RPMI7951 (cell line): ENCODE data around the gene MFN2. TPM values are rescaled to one million over a fixed set of nuclear protein-coding genes. Genes with fewer than 3 reads are reported as not detected.
A peak's percentile ranks its signal among the peaks of the same experiment; 100 is the strongest.
"Not testable (repeated sequence)": the region's sequence is repeated elsewhere in the genome, so short reads cannot be mapped to it uniquely, and the experiment has no call there.

Experiments
- DNase-seq: peaks from one replicate; pipeline ENCODE4 v3.0.0-alpha.2; 2012; ENCODE audit warnings: low read depth
- total RNA-seq: library from RNA; depleted of rRNA; stranded (reverse); fragments of >200 nt; shearing (Covaris generic); gene quantifications from 2 replicates; pipeline ENCODE4 v1.2.3, GENCODE V29; 2014; rRNA removed

MFN2 gene
- 36.0 and 38.9 TPM in 2 replicates for total RNA-seq

DNA sequence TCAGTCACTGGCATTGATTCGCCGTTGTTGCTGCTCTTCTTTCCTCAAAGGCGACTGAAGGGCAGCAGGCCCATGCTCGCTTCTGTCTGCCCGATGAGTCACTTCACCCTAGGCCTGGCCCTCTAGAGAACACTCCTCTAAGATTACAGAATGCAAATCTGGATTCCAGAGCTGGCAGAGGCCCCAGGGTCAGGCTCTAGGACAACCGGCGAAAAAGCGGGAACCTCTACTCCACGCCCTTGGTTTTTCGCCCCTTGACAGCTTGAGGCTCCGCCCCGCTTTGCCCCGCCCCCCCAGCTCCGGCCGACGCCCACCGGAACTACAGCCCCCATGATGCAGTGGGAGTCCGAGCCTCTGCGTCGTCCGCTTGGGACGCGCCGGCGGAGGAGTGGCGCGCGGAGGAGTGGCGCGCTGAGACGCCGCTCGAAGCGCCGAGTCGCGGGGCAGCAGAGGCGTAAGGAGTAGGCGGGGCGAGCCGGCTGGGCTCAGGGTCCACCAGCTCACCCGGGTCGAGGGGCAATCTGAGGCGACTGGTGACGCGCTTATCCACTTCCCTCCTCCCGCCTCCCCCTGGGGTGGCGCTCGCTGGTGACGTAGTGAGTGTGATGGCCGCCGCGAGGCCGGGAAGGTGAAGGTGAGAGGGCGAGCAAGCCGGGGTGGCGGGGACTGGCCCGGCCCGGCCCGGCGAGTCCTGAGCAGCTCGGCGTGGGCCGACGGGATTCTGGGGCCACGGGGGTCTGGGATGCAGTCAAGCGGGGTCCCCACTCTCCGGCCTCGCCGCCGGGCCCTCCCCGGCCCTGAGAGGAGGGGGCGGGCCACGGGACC is at the start of gene MFN2:
Gene MFN2 (plus strand): TSS at position 594 of the 825 bp plus-strand sequence. CDS start 8,725 bp downstream, outside the sequence.
- DNase-seq = peak; percentile 98

DNA sequence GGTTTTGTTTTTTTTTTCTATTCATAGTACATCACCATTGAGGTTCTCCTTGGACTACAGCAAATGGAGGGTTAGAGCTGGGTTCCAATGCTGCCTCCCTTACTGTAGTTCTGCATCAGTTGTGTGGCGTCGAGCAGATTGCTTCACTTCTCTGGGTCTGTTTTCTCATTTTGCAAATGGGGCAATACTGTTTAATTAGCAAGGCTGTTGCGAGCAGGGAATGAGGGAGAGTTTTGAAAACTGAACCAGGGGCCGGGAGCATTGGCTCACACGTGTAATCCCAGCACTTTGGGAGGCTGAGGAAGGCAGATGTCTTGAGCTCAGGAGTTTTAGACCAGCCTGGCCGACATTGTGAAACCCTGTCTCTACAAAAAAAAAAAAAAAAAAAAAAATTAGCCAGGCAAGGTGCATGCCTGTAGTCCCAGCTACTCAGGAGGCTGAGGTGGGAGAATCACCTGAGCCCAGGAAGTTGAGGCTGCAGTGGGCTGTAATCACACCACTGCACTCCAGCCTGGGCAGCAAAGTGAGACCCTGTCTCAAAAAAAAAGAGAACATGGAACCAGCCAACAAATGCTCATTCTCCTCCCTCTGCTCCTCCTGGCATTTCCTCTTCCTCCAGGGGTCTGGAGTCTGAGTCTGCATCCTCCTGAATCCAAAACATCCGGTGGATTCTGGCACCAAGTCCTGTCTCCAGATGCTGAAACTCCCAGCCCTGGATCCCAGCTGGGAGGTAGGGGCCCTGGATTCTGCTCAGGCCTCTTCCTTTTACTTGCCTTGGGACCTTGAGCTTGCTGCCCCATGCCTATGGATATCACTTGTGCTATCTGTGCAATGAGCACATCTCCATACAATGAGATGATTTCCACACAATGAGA is 49.4 kb upstream of the MFN2 start:
- DNase-seq = peak; percentile 83

DNA sequence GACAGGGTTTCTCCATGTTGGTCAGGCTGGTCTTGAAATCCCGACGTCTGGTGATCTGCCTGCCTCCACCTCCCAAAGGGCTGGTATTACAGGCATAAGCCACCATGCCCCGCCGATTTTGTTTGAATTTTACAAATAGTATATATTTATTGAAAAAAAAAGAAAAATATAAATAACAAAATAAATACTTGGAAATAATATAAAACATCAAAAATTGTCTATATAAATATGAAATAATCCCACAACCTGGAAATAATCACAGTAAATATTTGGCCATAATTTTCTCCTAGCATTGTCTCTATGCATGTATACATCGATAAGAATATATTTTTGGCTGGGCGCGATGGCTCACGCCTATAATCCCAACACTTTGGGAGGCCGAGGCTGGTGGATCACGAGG is 48.4 kb upstream of the MFN2 start:
- DNase-seq = no peak

DNA sequence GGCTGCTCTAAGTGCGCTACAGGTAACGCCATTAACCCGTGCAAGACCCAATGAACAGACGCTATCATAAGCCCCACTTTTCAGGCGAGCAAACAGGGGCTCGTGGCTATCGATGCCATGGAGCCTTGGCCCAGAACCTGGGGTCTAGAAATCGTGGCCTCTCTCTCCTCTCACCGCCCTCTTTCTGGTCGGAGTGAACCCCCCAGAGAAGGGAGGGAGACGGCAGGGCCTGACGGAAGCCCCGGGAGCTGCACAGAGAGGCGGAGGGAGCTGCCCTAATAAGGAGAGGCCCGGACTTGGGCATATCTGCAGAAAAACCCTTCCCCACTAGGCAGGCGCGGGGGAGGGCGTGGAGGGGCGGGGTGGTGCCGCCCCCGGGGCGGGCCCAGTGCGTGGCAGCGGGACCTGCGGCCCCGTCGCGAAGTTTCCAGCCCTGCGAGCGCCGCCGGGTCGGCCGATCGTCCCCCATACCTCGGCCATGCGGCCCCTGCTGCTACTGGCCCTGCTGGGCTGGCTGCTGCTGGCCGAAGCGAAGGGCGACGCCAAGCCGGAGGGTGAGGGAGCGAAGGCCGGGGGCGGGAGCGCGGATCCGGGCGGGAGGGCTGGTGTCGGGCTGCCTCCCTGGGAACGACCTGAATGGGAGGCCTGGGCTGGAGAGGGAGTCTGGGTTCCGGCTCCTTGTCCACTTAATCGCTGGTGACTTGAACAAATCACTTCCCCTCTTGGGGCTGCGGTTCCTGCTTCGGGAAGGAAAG is 45.8 kb upstream of the MFN2 start, which contains the start of gene PLOD1:
Gene PLOD1 (plus strand): TSS at position 416 of the 755 bp plus-strand sequence. CDS start 63 bp downstream, at position 479.
- DNase-seq = peak; percentile 92

DNA sequence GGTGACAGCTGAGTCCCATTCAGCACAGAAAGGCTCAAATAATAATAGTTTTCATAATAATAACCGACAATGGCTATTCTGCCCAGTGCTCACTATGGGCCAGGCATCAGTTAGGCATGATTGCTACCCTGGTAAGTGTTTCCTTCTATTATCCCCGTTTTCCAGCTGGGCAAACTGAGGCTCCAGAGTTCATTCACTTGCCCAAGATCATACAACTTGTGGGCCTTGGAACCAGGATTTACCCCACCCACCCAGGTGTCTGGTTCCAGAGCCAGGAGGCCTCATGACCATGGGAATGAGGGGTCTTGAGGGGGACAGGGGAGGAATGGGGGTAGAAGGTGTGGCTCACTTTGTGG is 45.2 kb upstream of the MFN2 start:
- no peak for DNase-seq

DNA sequence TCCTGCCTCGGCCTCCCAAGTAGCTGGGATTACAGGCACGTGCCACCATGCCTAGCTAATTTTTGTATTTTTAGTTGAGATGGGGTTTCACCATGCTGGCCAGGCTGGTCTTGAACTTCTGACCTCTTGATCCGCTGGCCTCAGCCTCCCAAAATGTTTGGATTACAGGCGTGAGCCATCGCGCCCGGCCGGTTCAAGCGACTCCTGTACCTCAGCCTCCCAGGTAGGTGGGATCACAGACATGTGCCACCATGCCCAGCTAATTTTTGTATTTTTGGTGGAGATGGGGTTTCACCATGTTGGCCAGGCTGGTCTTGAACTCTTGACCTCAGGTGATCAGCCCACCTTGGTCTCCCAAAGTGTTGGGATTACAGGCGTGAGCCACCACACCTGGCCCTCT is 44.5 kb upstream of the MFN2 start:
- DNase-seq = not testable (repeated sequence)

DNA sequence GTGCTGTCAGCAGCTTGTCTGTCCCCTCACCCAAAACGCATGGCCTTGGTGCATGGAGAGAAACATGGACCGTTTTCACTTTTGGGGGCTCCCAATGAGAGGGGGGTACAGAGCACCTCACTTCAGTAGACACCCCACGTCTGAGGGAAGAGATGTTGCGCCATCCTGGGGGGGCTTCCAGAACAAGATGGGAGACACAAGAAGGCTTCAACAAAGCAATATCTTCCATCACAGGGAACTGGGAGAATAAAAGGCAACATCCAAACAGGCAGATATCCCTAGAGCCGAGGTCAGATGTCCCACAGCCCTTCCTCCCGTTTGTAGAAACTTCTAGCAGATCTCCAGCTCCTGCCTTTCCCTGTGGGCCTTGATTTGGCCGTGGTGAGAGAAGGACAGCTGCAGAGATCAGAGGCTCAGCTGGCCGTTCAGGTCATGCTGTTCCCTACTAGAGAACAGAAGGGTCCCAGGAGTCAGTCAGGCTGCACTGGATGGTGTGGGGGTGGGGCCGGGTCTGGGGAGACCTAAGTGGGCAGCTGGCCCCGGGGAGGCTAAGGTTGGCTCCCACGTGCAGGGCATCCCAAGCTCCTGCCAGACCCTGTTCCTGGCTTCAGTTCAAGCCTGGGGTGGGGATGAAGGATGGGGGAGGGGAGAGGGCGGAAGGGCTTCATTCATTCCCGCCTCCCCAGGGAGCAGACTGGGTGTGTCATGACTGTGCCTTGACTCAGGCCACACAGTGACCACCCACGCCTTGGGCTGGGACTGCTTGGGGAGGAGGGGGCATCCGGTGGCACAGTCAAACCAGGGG is 41.3 kb upstream of the MFN2 start:
- DNase-seq = peak; percentile 81

DNA sequence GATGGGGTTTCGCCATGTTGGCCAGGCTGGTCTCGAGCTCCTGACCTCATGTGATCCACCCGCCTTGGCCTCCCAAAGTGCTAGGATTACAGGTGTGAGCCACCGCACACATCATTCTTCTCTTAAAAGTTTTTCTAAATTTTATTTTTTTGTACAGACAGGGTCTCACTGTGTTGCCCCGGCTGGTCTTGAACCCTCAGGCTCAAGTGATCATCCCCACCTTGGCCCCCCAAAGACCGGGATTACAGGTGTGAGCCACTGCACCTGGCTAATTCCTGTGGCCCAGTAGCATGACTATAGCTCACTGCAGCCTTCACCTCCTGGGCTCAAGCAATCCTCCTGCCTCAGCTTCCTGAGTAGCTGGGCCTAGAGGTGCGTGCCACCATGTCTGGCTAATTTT is 40.5 kb upstream of the MFN2 start:
- DNase-seq = not testable (repeated sequence)

DNA sequence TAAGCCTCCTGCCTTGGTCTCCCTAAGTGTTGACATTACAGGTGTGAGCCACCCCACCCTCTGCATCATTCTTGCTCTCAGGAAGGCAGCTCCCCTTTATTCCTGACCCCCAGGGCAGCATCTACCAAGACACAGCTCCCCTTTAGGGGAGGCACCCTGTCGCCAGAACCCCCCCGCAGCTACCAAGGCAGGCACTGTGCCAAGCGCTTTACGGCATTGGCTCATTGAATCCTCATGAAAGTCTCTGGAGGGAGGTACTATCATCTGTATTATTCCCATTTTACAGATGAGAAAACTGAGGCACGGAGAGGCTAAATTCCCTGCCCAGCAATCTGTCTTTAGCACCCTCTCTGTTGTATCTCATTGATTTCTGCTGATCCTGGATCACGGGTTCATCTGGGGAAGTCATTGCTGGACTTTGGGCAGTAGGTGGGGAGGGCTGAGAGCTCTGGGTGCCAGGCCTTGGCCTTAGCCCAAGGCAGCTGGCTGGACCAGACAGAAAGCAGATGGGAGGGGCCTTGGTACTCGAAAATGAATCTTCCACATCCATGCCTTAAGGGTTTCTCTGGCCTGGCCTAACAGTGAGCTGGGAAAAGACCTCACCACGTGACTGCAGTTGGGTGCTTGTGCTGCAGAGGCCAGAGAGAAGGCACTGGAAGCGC is 39.9 kb upstream of the MFN2 start:
- DNase-seq = peak; percentile 97

DNA sequence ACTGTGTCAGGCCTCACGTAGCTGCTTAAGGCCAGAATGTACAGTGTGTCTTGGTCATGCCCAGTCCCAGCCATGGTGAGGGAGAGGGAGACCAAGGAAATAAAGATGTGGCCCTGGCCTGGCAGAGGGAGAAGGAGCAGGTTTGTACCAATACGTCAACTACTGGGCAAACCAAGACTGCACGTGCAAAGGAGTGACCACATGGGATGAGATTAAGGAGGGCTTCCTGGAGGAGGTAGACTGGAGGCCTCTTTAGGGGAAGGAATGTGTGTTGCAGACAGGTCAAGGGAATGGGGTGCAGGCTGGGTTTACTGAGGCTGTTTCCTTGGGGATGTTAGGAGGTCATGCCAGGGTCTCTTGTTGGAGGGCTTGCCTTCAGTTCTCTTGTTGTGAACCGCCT is 38.0 kb upstream of the MFN2 start:
- DNase-seq = no peak

DNA sequence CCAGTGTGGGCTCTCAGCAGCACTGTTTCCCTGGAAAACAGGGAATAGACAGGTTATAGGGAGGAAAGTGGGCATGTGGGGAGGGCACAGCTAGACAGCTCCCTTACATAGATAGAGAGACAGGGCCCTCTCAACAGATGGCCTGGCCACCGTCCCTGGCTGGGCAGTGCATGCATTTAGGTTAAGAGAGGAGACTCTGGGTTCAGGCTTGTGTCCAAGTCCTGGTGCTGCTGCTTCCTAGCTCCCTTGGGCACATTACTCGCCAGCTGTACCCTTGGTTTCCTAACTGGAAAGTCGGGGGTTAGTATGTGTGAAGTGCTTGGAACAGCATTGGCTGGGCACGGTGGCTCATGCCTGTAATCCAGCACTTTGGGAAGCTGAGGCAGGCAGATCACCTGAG is 36.6 kb upstream of the MFN2 start:
- no peak for DNase-seq

DNA sequence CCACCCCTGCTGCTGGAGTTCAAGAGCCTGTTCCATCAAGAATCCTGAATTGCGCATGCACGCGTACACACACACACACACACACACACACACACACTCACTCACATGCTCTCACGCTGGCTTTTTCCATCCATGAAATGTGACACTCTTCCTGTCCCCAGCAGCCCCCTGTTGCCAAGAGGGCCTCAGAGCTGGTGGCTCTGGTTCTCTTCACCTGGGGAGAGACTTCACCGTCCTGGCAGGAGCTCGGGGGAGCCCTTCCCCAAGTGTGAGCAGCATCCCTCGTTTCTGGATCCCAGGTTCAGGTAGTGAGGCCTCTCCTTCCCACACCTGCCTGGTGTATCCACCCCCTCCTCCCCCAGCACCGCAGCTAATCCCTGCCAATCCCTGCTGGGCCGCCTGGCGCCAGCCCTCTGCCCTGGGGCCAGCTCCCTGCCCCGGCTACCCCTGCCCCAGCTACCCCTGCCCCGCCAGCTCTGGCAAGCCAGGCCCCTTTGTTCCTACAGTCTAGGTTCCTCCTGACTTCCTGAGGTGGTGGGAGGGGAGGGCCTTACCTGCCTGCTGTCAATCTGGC is 35.8 kb upstream of the MFN2 start:
- no peak for DNase-seq

DNA sequence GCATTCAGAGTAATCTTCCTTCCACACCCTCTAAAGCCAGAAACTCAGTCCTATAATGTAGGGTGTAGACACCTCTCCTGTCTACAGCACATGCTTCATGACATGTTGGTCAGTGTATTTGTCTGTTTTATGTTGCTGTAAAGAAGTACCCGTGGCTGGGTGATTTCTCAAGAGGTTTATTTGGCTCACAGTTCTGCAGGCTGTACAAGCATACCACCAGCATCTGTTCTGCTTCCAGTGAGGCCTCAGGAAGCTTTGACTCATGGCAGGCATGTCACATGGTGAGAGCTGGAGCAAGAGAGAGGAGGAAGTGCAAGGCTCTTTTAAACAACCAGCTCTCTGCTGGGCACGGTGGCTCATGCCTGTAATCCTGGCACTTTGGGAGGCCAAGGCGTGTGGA is 33.6 kb upstream of the MFN2 start:
- no peak for DNase-seq

DNA sequence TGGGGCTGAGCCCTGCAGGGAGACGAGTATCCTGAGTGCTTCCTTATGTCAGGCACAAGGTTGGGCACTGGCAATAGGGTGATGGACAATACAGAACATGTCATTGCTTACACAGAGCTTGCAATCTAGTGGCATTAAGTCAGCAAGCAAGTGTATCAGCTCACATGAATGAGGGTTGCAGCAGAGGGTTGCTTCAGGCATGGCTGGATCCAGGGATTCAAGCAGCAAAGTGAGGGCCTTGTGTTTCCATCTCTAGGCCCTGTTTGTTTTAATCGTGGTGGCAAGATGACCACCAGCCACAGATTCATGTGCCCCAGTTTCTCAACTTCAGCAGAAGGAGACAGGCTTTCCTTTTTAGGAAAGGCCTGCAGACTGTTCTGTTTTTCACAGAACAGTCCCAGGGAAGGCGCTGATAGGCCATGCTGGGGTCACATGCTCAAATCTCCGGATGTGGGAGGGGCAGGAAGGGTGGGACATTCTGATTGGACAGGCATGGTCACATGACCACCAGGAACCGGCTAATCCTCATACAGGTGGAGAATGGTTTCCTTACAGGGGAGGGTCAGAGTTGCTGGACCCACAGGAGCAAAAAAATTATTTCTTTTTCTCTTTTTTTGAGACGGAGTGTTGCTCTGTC is 31.3 kb upstream of the MFN2 start:
- DNase-seq = no peak

DNA sequence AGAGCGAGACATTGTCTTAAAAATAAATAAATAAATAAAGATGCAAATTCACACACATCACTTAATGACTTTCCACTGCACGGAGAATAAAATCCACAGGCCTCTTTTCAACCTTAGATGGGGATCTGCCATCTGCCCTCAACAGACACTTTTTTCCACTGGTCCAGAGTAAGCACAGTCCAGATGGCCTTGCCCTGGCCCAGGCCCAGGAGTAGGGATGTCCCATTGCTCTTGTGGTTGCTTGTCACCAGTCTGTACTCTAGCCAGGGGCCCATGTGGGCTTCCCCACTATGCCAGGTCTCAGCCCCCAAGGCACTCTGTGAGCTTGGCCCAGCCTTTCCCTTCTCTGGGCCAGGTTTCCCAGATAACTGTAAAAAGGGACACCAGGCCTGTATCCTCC is 28.3 kb upstream of the MFN2 start:
- no peak for DNase-seq

DNA sequence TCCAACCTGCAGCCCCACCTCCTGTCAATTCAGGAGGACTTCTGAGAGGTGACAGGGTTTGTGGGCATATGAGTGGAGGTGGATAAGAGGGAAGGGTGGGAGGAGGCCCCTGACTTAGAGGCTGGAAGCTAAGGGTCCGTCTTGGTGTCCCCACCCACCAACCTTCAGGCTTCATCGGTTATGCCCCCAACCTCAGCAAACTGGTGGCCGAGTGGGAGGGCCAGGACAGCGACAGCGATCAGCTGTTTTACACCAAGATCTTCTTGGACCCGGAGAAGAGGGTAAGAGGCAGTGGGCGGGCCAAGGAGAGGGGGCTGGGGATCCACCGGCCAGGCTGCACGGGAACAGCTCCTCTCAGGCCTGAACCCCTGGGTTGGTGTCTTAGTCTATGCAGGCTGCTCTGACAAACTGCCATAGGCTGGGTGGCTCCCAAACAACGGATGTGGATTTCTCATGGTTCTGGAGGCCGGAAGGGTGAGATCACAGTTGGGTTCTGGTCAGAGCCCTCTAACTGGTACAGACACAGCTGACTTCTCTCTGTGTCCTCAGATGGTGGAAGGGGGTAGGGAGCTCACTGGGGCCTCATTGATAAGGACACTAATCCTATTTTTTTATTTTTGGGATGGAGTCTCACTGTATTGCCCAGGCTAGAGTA is 27.7 kb upstream of the MFN2 start:
- DNase-seq = no peak

DNA sequence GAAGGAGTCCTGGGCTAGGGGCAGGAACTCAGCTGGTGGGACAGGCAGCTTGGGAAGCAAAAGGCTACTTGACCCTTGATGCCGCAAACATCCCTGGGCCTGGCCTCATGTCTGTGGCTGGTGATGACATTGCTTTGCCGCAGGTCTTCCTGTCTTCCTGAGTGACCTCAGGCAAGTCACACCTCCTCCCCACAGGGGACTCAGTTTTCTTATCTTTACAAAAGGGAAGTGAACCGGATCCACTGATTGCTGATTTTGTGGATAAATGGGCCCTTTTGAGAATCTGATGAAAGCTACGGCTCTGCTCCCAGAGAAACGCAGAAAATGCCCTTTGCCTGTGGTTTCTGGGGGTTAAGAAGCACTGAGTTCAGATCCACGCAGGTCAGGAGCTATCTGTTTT is 25.0 kb upstream of the MFN2 start:
- DNase-seq = no peak

DNA sequence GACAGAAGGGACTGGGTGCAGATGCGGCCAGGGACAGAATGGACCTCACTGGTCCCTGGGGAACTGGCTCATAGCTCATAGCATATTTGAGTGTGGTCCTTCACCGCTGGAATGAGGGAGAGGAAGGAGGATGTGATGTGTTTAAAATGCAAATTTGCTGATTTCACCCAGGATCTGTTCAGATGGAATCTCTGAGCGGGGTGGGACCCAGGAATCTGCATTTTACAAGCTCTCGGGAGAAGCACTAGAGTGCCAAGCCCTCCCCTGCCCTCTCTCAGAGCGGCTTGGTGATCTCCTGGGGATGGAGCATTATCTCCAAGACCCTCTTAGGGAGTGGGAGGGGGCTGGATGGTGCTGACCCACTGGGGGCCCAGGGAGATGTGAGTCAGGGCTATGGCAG is 22.8 kb upstream of the MFN2 start:
- DNase-seq = no peak

DNA sequence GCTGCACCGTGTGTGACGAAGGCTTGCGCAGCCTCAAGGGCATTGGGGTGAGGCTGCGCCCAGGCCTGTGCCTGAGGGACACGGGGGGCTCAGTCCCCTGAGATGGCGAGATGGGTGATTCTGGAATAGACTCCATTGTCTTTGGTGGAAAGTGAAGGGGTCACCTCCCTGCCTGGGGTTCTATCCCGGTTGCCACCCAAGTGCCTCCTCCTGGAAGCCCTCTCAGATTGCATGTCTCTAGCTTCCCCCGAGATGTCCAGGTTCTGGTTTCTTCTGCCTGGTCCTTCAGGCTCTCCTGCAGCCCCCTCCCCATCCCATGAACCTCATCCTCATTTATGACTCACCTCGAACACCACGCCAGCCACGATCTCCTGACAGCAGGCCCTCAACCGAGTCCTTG is 22.3 kb upstream of the MFN2 start:
- no peak for DNase-seq
